NCI-H2081 (cell line): ENCODE results near the gene SVIL.

Experiments used
- DNase-seq, 2 experiments: peaks; one replicate each; lab custom pipeline; 2025; lab: John Stamatoyannopoulos, UW

The SVIL gene

GRCh38 chr10:29412485-29412884 lies 222.3 kb downstream of the SVIL start:
- DNase-seq = no peak

- DNase-seq = no peak
Measured at GRCh38 chr10:29411666-29412315, 223.0 kb downstream of the SVIL start.

DNA sequence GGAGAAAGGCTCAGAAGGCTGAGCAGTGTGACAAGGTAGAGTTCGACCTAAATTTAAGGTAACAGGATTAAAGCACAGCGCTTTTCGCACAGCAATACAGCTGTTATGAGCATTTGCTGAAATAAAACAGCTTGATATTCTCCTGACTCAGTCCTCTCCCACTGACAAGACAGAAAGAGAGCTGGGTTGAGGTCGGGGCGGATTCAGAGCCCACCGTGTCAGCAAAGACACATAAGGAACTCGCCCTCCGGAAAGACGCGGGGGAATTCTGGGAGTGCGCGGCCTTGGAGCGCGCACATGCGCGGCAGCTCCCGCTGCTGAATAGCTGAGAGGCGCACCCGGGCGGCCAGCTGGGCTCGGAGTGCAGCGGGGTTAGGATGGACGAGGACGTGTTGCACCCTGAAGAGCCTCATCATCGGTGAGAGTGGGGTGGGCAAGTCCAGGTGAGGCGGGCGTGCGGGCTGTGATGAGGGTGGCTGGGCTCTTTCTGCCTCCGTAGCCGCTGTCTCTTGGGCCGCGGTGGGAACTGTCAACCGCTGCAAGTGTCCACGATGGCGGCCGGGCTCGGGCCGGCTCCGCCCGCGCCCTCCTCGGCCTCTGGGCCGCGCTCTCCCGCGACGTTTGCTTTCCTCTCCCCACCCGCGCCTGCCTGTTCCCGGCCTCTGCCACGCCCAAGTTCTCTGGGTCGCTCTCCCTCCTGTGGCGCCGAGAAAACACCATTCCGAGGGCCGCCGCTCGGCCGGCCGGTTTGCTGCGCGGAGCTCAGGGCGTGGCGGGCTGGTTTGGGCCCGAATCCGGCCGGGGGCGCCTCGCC lies 225.3 kb downstream of the SVIL start:
- DNase-seq = no peak

DNA sequence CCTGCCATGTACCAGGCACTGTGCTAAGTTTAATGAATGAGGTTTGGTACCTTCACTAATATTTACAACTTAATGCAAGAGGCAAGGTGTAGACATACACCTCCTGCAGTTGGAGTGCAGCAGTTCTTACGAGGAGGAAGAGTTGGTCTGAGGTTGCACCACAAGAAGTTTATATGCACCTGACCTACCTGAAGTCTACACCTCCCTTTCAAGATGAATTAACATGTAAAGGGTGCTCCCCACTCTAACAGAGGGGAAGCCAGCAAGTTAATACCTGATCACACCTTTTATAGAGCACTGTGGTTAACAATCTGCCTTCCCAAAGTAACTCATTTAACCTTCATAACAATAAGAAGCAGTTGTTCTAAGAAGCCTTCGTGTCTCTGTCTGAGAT lies 225.9 kb downstream of the SVIL start:
- DNase-seq = no peak
